HG03442 (cell line): ENCODE measurements around the gene OSR1.
A peak's percentile ranks its signal among the peaks of the same experiment; 100 is the strongest.

Experiments
- ATAC-seq: cut with Tn5 transposase; IDR thresholded peaks from one replicate; pipeline ENCODE4 v1.9.1; 2021; ENCODE audit warnings: mild to moderate bottlenecking, moderate library complexity; ENCODE audit not compliant: unreplicated experiment

OSR1 gene

DNA sequence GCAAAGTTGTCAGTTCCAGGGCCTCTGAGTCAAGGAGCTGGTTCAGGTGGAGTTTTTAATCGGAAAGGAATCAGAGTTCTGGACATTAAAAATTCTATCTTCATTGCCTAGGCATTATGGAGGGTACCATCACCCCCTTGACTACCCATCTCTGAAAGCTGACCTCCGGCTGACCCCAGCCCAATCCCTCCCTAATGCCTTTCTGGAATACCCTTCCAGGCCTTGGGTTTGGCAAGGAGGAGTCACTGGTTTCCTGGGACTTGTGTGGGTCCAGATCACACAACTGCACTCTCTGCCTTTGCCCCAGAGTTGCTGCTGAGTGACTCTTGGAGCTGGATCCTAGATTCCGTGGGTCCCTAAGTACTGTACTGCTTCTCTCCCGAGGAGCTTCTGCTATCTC, 1.0 kb upstream of the OSR1 start:
- ATAC-seq = no peak

DNA sequence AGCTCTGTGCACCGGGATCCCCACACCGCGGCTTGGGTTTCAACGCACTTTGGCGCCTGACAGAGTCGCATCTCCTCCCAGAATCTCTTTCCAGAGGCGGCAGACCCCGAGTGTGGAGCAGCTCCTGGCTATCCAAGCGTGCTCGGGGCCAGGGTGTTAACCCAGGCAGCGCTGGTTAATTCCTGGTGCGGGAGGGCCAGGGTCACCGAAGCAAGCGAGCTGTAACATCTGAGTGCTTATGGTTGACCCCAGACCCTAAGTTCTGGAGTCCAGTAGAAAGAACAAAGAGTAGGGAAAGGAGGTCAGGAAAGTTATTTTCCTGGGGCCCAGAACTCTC, 566 bp upstream of the OSR1 start:
- ATAC-seq = no peak

GRCh38 chr2:19357402-19358241, 801 bp downstream of the OSR1 start:
- no peak for ATAC-seq

GRCh38 chr2:19356545-19357401, 1.6 kb downstream of the OSR1 start:
- no peak for ATAC-seq

GRCh38 chr2:19355931-19356544, 2.4 kb downstream of the OSR1 start:
- ATAC-seq = no peak

- no peak for ATAC-seq
Measured at GRCh38 chr2:19355416-19355821, 3.0 kb downstream of the OSR1 start.

DNA sequence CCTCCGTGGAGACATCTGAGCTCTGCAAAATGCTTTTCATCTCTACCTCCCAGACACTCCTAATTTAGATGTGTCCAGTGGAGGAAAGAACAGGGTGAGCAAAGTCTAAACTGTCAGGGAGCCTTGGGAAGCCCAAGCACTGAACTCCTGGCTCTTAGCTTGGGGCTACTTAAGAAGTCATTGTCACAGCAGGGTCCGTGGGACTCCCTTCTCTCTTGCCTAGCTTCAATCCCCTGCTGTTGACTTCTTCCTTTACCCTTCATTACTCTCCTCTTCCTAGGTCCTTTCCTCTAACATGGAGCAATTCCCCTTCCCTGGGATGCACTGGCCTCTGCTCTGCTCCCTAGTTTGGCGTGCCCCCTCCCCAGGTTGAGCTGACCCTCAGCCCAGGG, 3.4 kb downstream of the OSR1 start:
- no peak for ATAC-seq

DNA sequence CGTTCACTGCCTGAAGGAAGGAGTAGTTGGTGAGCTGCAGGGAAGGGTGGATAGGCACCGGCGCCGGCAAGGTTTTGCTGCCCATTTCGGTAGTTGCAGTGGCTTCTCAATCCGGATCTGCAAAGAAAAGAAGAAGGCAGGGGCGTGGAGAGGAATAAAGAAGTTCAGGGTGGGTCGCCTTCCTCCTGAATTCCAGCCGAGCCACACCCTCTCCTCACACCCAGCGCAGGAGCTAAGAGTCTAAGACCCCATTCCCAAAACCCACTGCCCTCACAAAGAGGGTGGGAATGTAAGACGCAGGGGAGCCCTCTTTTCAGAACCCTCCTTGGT, 4.7 kb downstream of the OSR1 start:
- no peak for ATAC-seq

DNA sequence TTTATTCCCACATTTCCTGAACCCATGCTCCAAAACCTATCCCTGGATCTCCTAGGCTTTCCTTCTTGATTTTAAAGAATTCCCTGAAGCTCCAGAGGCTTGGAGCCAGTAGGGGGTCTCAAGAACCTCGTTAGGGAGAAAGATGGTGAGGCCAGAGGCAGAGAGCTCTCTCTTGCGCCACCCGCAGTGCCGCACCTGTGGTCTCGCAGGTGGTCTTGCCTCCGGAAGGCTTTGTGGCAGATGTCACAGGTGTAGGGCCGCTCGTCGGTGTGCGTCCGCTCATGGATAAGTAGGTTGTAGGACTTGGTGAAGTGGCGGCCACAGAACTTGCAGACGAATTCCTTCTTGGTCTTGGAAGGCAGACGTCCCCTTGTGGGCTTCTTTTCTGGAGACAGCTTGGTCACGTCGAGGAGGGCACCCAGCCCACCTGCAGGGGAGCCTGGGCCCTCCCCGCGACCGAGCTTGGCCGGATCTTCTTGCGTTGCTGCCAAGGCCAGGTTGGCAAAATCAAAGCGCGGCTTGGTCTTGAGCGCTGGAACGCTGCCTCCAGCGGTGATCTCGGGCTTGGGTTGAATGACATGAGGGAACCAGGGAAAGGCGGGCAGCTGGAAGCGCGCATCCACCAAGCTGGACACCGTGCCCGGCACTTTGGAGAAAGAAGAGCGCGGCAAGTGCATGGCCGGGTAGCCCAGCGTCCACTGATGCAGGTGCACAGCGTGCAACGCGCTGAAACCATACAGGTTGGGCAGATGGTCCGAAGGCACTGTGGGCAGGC, 5.3 kb downstream of the OSR1 start:
- ATAC-seq = no peak

GRCh38 chr2:19351899-19352697, 6.3 kb downstream of the OSR1 start:
- no peak for ATAC-seq

- ATAC-seq = no peak
Measured at GRCh38 chr2:19351499-19351898, 6.9 kb downstream of the OSR1 start.

- no peak for ATAC-seq
Measured at GRCh38 chr2:19350678-19351401, 7.6 kb downstream of the OSR1 start.

GRCh38 chr2:19349911-19350677, 8.3 kb downstream of the OSR1 start:
- peak; percentile 19 for ATAC-seq

- no peak for ATAC-seq
Measured at GRCh38 chr2:19348692-19349091, 9.7 kb downstream of the OSR1 start.

DNA sequence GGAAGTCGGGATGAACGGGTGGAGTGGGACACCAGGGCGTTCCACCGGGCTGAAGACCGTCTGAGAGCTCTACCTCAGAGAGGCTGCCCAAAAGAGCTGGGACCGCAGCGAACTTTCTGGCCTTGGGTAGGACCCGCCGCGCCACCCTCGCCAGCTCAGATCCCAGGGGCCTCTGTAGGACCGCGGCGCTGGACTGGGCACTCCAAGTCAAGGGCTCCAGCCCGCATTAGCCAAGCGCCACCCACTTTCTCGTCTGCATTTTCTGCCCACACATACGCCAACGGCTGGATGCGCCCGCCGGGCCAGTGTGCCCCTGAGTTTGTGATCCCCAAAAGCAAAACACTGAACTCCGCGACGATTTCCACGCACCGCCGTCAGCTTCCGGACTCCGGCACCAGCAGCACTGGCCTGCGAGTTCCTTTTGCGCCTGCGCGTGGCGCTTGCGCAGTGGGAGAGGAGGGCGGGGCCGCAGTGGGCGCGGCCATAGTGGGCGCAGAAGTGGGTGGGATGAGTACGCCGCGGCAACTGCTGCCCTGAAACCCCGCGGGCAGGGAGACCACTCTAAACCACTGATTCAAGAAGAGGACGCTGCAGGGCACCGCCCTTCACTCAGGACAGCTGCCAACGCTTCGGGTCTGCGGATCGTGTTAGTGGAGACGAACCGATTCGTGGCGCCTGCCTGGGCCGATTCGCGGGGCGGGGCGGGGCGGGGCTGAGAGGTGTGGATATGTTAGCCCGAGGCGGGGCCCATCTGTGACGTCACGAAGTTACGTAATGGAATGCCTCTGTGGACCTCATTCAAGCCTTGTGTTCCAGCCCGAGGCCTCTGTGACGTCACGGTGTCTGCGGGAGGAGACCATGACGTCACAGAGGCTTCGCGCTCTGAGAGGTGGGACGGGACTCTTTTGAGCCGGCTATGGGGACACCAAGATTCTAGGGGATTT, 10.5 kb downstream of the OSR1 start:
- ATAC-seq = peak; percentile 88

GRCh38 chr2:19346983-19347618, 11.3 kb downstream of the OSR1 start:
- peak; percentile 5 for ATAC-seq

- ATAC-seq = no peak
Measured at GRCh38 chr2:19337742-19338141, 20.7 kb downstream of the OSR1 start.
